Right atrium auricular region (tissue), 2 donors: ENCODE data around the gene LOXL1. TPM values are rescaled to one million over a fixed set of nuclear protein-coding genes. Genes with fewer than 3 reads are reported as not detected.

Experiments
- DNase-seq: peaks from one replicate; pipeline ENCODE4 v3.0.0-alpha.2; 2019; ENCODE audit warnings: low spot score
- H3K27ac ChIP-seq, 2 donors: fragments of 200-600 bp; sonication (generic); 1 replicate in 1 of 2; 2 replicates in 1 of 2; pipeline ENCODE4 v1.5.1; 2016 to 2019
- H3K27me3 ChIP-seq, 2 donors: fragments of 200-600 bp; sonication (generic); one replicate each; pipeline versions ENCODE4 v1.5.1 to v1.6.0; 2017 to 2019
- H3K36me3 ChIP-seq: fragments of 200-600 bp; sonication (generic); one replicate; pipeline ENCODE4 v1.5.1; 2016
- H3K4me1 ChIP-seq, 2 donors: fragments of 200-600 bp; sonication (generic); one replicate each; pipeline versions ENCODE4 v1.5.1 to v1.6.0; 2017 to 2019
- H3K4me3 ChIP-seq, 2 donors: fragments of 200-600 bp; sonication (generic); 1 replicate in 1 of 2; 2 replicates in 1 of 2; pipeline ENCODE4 v1.5.1; 2017 to 2019; ENCODE audit warnings: mild to moderate bottlenecking in 1 of 2, moderate library complexity in 1 of 2
- H3K9me3 ChIP-seq, 2 donors: fragments of 200-600 bp; sonication (generic); one replicate each; pipeline ENCODE4 v1.5.1; 2019
- total RNA-seq, 2 donors: library from RNA; depleted of rRNA; stranded (reverse); fragments of >200 nt; gene quantifications; one replicate each; pipeline ENCODE4 v1.1.0, GENCODE V29; 2016
- TF ChIP-seq, protein P1 (sequence below), 2 donors: fragments of 200-600 bp; sonication (generic); IDR thresholded peaks; one replicate each; pipeline ENCODE4 v1.5.1; 2019; ENCODE audit warnings: antibody characterized with exemption in 2 of 2

The LOXL1 gene
- total RNA-seq, 2 donors from 2014 or later: 22.2 to 59.0 TPM

DNA sequence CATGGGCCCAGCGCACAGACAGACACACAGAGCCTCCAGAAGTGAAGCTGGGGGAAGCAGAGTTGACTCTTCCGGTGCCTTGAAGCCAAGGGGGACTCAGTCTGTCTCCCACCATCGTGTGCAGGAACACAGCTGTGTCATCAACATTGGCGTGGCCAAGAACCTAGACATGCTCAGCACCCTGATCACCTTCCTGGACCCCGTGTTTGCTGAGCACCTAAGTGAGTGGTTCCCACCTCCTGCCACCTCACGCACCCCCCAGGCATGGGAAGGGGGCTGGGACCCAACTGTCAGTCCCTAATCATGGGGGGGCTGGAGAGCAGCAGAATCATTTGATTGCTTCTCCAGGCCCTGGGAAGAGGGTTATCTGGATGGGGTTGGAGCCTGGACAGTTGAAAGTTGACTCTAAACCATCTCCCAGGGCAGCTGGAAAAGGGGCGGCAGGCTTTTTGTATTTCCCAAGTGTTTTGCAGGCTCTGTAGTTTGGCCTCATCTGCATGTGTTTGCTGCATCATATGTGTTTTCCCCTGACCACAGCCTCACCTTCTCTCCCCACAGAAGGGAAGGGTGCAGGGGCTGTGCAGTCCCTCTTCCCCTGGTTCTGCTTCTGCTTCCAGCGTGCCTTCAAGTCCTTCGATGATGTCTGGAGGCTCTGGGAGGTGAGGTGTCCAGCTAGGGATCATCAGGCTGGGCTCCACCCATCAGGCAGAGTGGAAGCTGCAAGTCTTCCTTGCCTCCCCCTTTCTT lies 40.1 kb upstream of the LOXL1 start:
- no peak for DNase-seq
- no peak overlapping the region for H3K4me3 ChIP-seq
- TF ChIP-seq, protein P1, sequence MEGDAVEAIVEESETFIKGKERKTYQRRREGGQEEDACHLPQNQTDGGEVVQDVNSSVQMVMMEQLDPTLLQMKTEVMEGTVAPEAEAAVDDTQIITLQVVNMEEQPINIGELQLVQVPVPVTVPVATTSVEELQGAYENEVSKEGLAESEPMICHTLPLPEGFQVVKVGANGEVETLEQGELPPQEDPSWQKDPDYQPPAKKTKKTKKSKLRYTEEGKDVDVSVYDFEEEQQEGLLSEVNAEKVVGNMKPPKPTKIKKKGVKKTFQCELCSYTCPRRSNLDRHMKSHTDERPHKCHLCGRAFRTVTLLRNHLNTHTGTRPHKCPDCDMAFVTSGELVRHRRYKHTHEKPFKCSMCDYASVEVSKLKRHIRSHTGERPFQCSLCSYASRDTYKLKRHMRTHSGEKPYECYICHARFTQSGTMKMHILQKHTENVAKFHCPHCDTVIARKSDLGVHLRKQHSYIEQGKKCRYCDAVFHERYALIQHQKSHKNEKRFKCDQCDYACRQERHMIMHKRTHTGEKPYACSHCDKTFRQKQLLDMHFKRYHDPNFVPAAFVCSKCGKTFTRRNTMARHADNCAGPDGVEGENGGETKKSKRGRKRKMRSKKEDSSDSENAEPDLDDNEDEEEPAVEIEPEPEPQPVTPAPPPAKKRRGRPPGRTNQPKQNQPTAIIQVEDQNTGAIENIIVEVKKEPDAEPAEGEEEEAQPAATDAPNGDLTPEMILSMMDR (IDR thresholded peaks at IDR 0.05): no peak
- no peaks in the 10 kb centered on the region for H3K36me3 ChIP-seq
- no peak overlapping the region for H3K27ac ChIP-seq
- H3K27me3 ChIP-seq: no peaks in the 10 kb centered on the region
- H3K4me1 ChIP-seq: no peaks in the 10 kb centered on the region
- no peaks in the 10 kb centered on the region for H3K9me3 ChIP-seq

GRCh38 chr15:73886717-73887345 lies 39.4 kb upstream of the LOXL1 start:
- DNase-seq: no peak
- no peak overlapping the region for H3K27ac ChIP-seq
- no peaks in the 10 kb centered on the region for H3K36me3 ChIP-seq
- H3K4me1 ChIP-seq: no peaks in the 10 kb centered on the region
- H3K4me3 ChIP-seq: no peak overlapping the region
- H3K27me3 ChIP-seq: no peaks in the 10 kb centered on the region
- TF ChIP-seq, protein P1 (IDR thresholded peaks at IDR 0.05): no peak
- H3K9me3 ChIP-seq: no peaks in the 10 kb centered on the region

GRCh38 chr15:73887481-73887880 lies 38.8 kb upstream of the LOXL1 start:
- Histone ChIP-seq H3K4me3 (no peak overlapping the region), H3K27me3 (no peaks in the 10 kb centered on the region), H3K9me3 (no peaks in the 10 kb centered on the region), H3K36me3 (no peaks in the 10 kb centered on the region), H3K27ac (no peak overlapping the region), H3K4me1 (no peaks in the 10 kb centered on the region)
- no peak for DNase-seq
- TF ChIP-seq, protein P1 (IDR thresholded peaks at IDR 0.05): no peak

DNA sequence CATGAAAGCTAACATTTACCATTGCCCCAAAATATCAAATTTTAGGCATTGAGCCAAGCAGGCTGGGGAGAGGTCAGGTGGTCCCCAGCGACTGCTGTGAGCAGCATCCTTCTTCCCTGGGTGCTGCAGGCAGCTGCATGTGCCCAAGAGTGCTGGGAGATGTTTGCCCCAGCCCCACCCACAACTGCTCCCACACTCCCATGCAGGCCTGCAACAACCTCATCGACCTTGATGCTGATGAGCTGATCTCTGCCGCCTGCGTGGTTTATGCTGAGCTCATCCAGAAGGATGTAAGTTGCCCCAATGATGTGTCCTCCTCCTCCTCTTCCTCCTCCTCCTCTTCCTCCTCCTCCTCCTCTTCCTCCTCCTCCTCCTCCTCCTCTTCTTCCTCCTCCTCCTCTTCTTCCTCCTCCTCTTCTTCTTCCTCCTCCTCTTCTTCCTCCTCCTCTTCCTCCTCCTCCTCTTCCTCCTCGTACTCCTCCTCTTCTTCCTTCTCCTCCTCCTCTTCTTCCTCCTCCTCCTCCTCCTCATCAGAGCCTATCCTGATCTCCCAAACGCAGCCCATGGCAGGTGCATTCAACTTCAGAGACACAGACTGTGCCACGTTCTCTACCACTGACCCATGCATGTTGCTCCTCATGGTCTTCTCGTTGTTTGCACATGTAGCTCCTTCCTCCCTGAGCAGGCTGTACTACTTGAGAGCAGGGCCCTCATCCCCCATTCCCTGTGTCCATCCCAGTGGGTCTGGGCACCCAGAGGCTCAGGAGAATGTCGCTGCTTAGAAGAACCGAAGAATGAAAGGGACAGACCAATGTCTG lies 37.8 kb upstream of the LOXL1 start:
- Histone ChIP-seq H3K9me3 (no peaks in the 10 kb centered on the region), H3K4me3 (no peak overlapping the region), H3K27me3 (no peaks in the 10 kb centered on the region), H3K27ac (no peak overlapping the region), H3K36me3 (no peaks in the 10 kb centered on the region), H3K4me1 (no peaks in the 10 kb centered on the region)
- TF ChIP-seq, protein P1 (IDR thresholded peaks at IDR 0.05): no peak
- DNase-seq: no peak

DNA sequence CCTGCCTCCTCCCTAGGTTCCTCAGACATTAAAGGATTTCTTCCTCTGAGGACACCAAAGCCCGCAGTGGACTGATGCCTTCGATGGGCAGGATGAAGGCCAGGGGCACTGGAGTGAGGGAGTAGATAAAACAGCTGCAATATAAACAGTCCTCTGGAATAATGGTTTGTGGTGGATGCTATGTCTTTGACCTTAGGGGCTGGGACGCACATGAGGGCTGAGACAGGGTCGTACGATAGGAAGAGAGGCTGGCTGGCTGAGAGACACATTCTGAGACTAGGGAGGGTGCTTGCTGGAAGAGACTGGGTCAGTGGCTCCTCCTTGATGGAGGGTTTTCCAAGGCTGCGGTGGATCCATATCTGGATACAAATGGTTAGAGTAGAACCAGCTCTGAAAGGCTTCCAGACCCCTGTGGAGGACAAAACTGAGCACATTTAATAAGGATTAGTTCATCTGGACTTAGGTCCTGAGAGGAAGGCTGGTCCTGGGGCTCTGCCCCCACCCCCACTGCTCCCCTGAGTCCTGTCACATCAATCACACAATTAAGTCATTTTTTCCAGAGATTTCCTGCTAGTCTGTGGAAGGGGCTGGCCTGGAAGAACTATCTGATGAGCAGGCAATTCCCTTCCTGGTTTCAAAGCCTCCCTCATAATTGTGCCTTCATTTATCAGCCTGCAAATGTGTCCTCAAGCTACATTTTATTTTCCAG lies 37.1 kb upstream of the LOXL1 start:
- H3K27me3 ChIP-seq: no peaks in the 10 kb centered on the region
- no peak overlapping the region for H3K4me3 ChIP-seq
- no peak for DNase-seq
- H3K27ac ChIP-seq: no peak overlapping the region
- H3K4me1 ChIP-seq: no peaks in the 10 kb centered on the region
- H3K36me3 ChIP-seq: no peaks in the 10 kb centered on the region
- H3K9me3 ChIP-seq: no peaks in the 10 kb centered on the region
- TF ChIP-seq, protein P1 (IDR thresholded peaks at IDR 0.05): no peak
